HuH-7 (cell line): ENCODE results near the gene TGOLN2.
"Not testable (repeated sequence)": the region's sequence is repeated elsewhere in the genome, so short reads cannot be mapped to it uniquely, and the experiment has no call there.

Source experiments
- DNase-seq: peaks from one replicate; pipeline ENCODE4 v3.0.0; 2011; ENCODE audit warnings: low spot score

Gene TGOLN2

GRCh38 chr2:85327822-85328617 is at the start of gene TGOLN2:
Gene TGOLN2, minus strand, starts transcription at chr2:85327989. Its CDS starts 27 bp downstream, at chr2:85327962.
- peak; percentile 95 for DNase-seq

DNA sequence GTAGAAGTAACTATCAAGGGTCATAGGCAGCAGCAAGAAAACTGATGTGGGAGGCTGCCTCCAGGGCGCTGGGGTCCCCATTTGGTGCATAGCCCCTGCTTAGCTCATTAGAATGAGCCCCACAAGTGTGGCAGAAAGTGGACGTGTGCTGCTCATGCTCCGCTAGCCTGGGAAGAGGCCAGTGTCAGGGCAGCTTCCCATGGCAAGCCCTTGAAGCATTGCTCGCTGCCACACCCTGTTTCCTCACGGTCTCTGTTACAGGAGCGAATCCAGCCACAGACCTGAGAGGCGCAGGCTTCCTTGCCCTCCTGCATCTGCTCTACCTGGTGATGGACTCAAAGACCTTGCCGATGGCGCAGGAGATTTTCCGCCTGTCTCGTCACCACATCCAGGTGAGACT is 49.3 kb upstream of the TGOLN2 start:
- no peak for DNase-seq

GRCh38 chr2:85376291-85377065 is 48.7 kb upstream of the TGOLN2 start:
- DNase-seq = no peak

DNA sequence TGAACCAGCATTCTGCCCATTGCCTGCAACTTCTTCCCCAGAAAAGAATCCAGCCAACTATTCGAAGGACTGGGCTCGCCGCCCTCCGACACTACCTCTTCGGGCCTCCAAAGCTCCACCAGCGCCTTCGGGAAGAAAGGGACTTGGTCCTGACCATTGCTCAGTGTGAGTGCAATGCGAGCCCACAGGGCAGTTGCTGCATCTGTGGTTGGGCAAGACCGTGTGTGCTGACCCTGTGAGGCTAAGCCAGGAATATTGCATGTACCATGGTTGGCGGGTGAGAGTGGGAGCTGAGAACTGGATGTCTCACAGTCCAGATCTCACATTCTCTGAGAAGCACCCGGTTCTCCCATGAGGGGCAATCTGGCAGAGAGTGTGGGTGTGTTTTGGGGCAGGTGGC is 43.3 kb upstream of the TGOLN2 start:
- DNase-seq = no peak

DNA sequence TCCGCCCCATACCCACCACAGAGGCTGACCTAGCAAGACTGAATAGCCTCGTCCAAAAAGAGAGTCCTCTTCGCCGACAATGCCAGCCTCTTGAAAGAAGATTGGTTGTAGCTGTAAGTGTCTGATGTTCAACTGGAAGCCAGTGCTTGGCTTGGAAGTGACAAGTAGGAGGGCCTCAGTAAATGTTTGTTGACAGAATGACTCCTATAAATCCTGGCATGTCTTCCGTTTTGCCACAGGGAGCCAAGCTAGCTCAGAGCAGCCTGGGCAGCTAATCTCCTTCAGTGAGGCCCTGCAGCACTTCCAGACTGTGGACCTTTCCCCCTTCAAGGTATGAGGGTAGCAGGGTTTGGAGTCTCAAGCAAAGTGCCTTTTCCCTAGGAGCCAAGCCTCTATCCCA is 41.7 kb upstream of the TGOLN2 start:
- no peak for DNase-seq

DNA sequence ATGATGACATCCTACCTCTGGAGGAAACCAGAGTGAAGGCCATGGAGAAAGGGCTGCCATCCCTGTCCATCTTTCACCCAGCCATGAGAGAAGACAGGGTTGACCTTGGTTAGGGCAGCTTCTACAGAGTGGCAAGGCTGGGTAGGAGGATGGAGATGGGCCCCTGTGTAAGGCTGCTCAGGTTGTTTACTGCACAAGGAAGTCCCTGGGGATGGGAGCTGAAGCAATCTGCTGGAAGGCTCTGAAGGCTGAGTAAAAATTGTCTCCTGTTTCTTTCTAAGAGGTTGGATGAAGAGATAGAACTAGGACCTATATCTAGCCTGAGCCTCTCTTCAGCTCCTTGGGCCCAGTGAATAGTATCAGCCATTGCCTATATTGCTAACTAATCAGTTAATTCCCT is 41.1 kb upstream of the TGOLN2 start:
- no peak for DNase-seq

- no peak for DNase-seq
These were observed 39.4 kb upstream of the TGOLN2 start for GRCh38 chr2:85367180-85367579.

- not testable (repeated sequence) for DNase-seq
These were observed 35.0 kb upstream of the TGOLN2 start for GRCh38 chr2:85362653-85363387.

- DNase-seq = no peak
These were observed 29.9 kb upstream of the TGOLN2 start for GRCh38 chr2:85357736-85358135.

DNA sequence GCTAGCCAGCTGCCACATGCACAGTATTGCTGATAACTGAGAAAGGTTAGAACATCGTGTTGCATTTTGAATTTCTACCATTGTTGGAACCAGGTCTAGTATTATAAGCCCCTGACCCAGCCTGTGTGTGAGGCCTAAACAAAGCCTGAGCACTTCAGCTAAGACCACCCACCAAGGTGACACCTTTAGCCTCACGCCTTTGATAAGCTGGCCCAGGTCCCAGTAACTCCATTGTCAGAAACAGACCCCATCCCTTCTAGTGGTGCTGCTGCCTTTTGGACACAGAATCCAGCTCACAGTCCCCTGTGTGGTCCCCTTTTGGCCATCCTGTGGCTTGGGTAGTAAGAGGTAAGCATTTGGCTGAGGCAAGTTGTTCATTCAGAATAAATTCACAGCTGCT is 28.4 kb upstream of the TGOLN2 start:
- DNase-seq = no peak

DNA sequence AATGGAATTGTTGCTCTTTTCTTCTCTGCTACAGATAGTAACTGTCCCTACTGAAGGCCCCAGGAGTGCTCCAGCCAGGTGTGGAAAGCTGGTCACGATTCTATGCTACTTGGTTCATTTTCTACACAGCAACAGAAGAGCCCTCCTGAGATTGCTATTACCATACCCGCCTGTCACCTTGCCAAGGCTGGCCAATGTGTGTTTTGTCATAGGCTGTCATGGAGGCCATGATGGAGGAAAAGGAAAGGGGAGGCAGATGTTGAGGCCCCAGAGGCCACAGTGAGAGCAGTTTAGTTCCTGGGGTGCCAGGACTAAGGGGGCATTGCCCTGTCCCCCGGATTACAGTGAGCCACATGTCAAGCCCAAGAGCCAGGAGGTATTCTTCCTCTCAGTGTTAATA is 27.7 kb upstream of the TGOLN2 start:
- no peak for DNase-seq

- DNase-seq = no peak
These were observed 27.3 kb upstream of the TGOLN2 start for GRCh38 chr2:85355073-85355410.

- DNase-seq = peak; percentile 93
These were observed 26.7 kb upstream of the TGOLN2 start, which contains the start of the genes ELMOD3 and RETSAT for GRCh38 chr2:85354286-85355072. Gene ELMOD3, plus strand, starts transcription at chr2:85354769. Its CDS starts 2,430 bp downstream, at chr2:85357199. Gene RETSAT, minus strand, starts transcription at chr2:85354528. Its CDS starts 21 bp downstream, at chr2:85354507.

DNA sequence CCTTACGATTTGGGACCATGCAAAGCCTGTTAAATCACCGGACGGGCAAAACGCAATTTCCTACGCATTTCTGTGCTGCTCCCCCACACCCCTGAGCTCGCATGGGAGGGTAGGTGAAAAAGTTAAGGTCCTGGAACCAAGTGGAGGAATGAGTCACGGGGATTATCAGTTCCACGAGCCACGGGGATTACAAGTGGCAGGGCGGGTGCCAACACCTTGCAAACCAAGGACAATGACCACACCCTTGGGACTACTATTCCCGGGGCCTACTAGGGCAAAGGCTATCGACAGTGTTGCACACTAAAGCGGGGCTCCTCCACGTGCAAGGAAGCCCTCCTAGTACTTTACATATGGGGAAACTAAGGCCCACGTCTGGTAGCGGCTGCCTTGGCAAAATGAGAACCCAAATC is 26.1 kb upstream of the TGOLN2 start:
- peak; percentile 46 for DNase-seq

GRCh38 chr2:85347599-85347998 is 19.8 kb upstream of the TGOLN2 start:
- DNase-seq = peak; percentile 78

DNA sequence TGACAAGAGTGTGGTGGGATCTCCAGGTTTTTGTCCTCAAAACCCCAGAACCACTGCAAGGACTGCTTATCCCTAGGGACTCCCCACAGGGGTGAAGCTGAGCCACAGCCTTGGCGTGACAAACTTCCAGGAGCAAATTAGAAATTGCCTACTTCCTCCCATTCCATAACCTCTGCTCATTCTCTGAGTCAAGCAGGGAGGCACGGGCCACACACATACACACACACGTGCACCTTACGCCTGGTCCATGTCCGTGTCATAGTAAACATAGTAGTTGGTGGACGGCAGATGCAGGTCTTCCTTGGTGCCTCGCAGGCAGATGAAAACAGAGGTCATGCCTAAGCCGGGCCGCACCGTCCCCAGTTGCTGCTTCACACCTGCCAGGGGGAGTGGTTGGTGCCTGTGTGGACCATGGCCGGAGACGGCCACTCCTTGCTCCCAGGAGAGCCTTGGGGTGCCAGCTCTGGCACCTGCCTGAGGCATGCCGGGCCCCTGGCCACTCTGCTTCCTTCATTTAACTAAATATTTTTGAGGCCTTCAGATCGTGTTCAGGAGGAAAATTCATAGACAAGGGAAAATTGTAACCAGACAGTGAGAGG is 16.7 kb upstream of the TGOLN2 start:
- no peak for DNase-seq

GRCh38 chr2:85343207-85343895 is 15.6 kb upstream of the TGOLN2 start:
- not testable (repeated sequence) for DNase-seq

DNA sequence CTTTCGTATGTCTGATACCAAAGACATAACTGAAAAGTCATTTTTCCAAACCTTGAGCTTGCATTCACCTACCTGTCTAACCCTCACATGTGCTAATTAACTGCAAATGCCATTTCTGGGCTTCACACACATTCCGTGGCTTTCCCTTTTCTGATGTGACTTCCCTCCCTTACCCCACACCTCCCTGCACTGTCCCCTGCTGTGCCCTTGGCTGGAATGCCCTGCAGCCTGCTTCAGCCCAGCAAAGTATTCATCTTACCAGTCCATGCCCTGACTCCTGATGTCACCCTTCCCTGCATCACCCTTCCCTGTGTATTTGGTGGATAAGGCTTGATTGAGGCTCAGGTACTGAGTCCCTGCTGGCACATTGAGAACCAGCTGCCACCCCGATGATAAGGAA is 14.4 kb upstream of the TGOLN2 start:
- DNase-seq = no peak

GRCh38 chr2:85341269-85342029 is 13.7 kb upstream of the TGOLN2 start:
- DNase-seq = no peak
